IMR-90 (cell line): Measurements from ENCODE around the gene EPC2. TPM values are rescaled to one million over a fixed set of nuclear protein-coding genes. Genes with fewer than 3 reads are reported as not detected.

ENCODE experiments used
- ATAC-seq: fragments of 200-7000 bp; cut with Tn5 transposase; 2 replicates; pipeline ENCODE4 v1.9.1; 2020; ENCODE audit warnings: low read depth, mild to moderate bottlenecking, moderate library complexity
- BruUV-seq: library from RNA; stranded (reverse); fragments of 400-500 nt; replicated peaks from 2 replicates; lab custom pipeline; 2021; lab: Mats Ljungman, UMichigan
- CTCF ChIA-PET: fragments of 300-600 bp; formaldehyde crosslinking; extraction: SDS; loops from one replicate; lab custom pipeline; 2021; ENCODE audit warnings: antibody characterized with exemption; lab: Yijun Ruan, JAX
- POLR2A ChIA-PET: fragments of 300-600 bp; sonication (Branson Sonifier 250); formaldehyde crosslinking; loops from one replicate; lab custom pipeline; 2022; ENCODE audit warnings: antibody characterized with exemption; ENCODE audit not compliant: unreplicated experiment; lab: Charles Lee
- DNase-seq: peaks from one replicate; pipeline ENCODE4 v3.0.0; 2013
- H2AFZ ChIP-seq: replicated peaks from 2 replicates; pipeline ENCODE3; 2013; ENCODE audit warnings: low read length, mild to moderate bottlenecking; ENCODE audit not compliant: poor library complexity
- H2AK5ac ChIP-seq: 2 replicates; pipeline ENCODE4 v1.6.1; 2013; ENCODE audit warnings: low read depth, low read length, inconsistent platforms
- H2AK9ac ChIP-seq: replicated peaks from 2 replicates; pipeline ENCODE3; 2013; ENCODE audit warnings: mild to moderate bottlenecking, low read depth, low read length, moderate library complexity; ENCODE audit not compliant: poor library complexity
- H2BK120ac ChIP-seq: 2 replicates; pipeline ENCODE4 v1.6.1; 2013; ENCODE audit warnings: low read depth, low read length, inconsistent platforms
- H2BK15ac ChIP-seq: 3 replicates; pipeline ENCODE4 v1.6.1; 2013; ENCODE audit warnings: low read depth, low read length, inconsistent platforms
- H2BK20ac ChIP-seq: 2 replicates; pipeline ENCODE4 v1.6.1; 2013; ENCODE audit warnings: low read depth, mild to moderate bottlenecking, inconsistent platforms, low read length, moderate library complexity
- H2BK5ac ChIP-seq: 2 replicates; pipeline ENCODE4 v1.6.1; 2013; ENCODE audit warnings: mild to moderate bottlenecking, low read depth, low read length, inconsistent platforms; ENCODE audit not compliant: poor library complexity, severe bottlenecking
- H3K14ac ChIP-seq: replicated peaks from 2 replicates; pipeline ENCODE4 v1.6.1; 2013; ENCODE audit warnings: low read depth, low read length, inconsistent platforms
- H3K18ac ChIP-seq: 2 replicates; pipeline ENCODE4 v1.6.1; 2013; ENCODE audit warnings: low read depth, low read length, control low read depth
- H3K23ac ChIP-seq: 2 replicates; pipeline ENCODE4 v1.6.1; 2013; ENCODE audit warnings: low read depth, low read length, inconsistent platforms
- H3K27ac ChIP-seq: 2 replicates; pipeline ENCODE4 v1.5.1; 2013; ENCODE audit warnings: mild to moderate bottlenecking, control low read depth, low read length; ENCODE audit not compliant: insufficient read depth
- H3K27me3 ChIP-seq: 2 replicates; pipeline ENCODE4 v1.6.1; 2013; ENCODE audit warnings: low read length; ENCODE audit not compliant: control insufficient read depth, insufficient read depth
- H3K36me3 ChIP-seq: 2 replicates; pipeline ENCODE4 v1.6.1; 2013; ENCODE audit warnings: low read length, mixed read lengths; ENCODE audit not compliant: control insufficient read depth, insufficient read depth
- H3K4ac ChIP-seq: 2 replicates; pipeline ENCODE4 v1.6.1; 2013; ENCODE audit warnings: low read depth, low read length, inconsistent platforms
- H3K4me1 ChIP-seq: 2 replicates; pipeline ENCODE4 v1.6.1; 2013; ENCODE audit warnings: low read length, mixed read lengths; ENCODE audit not compliant: control insufficient read depth, insufficient read depth
- H3K4me2 ChIP-seq: 2 replicates; pipeline ENCODE4 v1.6.1; 2013; ENCODE audit warnings: low read depth, mild to moderate bottlenecking, control low read depth, low read length, moderate library complexity
- H3K4me3 ChIP-seq: 2 replicates; pipeline ENCODE4 v1.5.1; 2013; ENCODE audit warnings: low read depth, mild to moderate bottlenecking, control low read depth, low read length, moderate library complexity; ENCODE audit not compliant: insufficient read depth
- H3K56ac ChIP-seq: 2 replicates; pipeline ENCODE4 v1.6.1; 2013; ENCODE audit warnings: low read length, inconsistent platforms; ENCODE audit not compliant: insufficient read depth; ENCODE audit errors: extremely low read depth
- H3K79me1 ChIP-seq, 2 experiments: 2 replicates each; pipeline ENCODE4 v1.6.1; 2013; ENCODE audit warnings: low read length in 2 of 2, inconsistent platforms in 1 of 2, low read depth in 1 of 2
- H3K9ac ChIP-seq: 2 replicates; pipeline ENCODE4 v1.6.1; 2013; ENCODE audit warnings: low read depth, low read length, control low read depth
- H3K9me1 ChIP-seq: 2 replicates; pipeline ENCODE4 v1.6.1; 2013; ENCODE audit warnings: low read length, inconsistent platforms; ENCODE audit not compliant: insufficient read depth
- H3K9me3 ChIP-seq: 2 replicates; pipeline ENCODE4 v1.6.1; 2013; ENCODE audit warnings: low read length; ENCODE audit not compliant: control insufficient read depth, insufficient read depth
- H4K20me1 ChIP-seq: 2 replicates; pipeline ENCODE4 v1.6.1; 2013; ENCODE audit warnings: low read length, inconsistent platforms; ENCODE audit not compliant: insufficient read depth
- H4K5ac ChIP-seq: 2 replicates; pipeline ENCODE4 v1.6.1; 2013; ENCODE audit warnings: mild to moderate bottlenecking, low read depth, low read length, control low read depth
- H4K8ac ChIP-seq, 2 experiments: 2 replicates each; pipeline ENCODE4 v1.6.1; 2013; ENCODE audit warnings: low read depth in 2 of 2, low read length in 2 of 2, control low read depth in 1 of 2, inconsistent platforms in 1 of 2
- H4K91ac ChIP-seq: 2 replicates; pipeline ENCODE4 v1.6.1; 2013; ENCODE audit warnings: low read depth, low read length, inconsistent platforms; ENCODE audit not compliant: insufficient read depth
- RCOR1 ChIP-seq: IDR thresholded peaks from 2 replicates; pipeline ENCODE4 v1.6.1; 2012; ENCODE audit warnings: mild to moderate bottlenecking, low read length, improper control_type of control experiment; ENCODE audit not compliant: insufficient replicate concordance
- WGBS, 2 experiments: methylation state at CpG; one replicate each; pipeline versions ENCODE4 v1.1.5 to v1.1.7; 2013; ENCODE audit warnings: missing lambda C conversion rate in 2 of 2; ENCODE audit not compliant: insufficient read length in 1 of 2; ENCODE audit errors: extremely low coverage in 2 of 2; 5-methylcytosine and 5-hydroxymethylcytosine counted together
- dilution Hi-C: fragments of 300-500 bp; cut with HindIII; formaldehyde crosslinking; loops from one replicate; pipeline ENCODE4 v1.14.3; 2018; ENCODE audit warnings: low sequenced_read_pairs; ENCODE audit not compliant: unreplicated experiment
- in situ Hi-C: fragments of 300-500 bp; cut with MboI; formaldehyde crosslinking; loops from 3 replicates; pipeline ENCODE4 v1.14.3; 2019; ENCODE audit warnings: low sequenced_read_pairs, inconsistent platforms, mixed read lengths
- intact Hi-C: fragments of 100-400 bp; cut with micrococcal nuclease; formaldehyde crosslinking; loops from 2 replicates; pipeline ENCODE4 v1.10.0; 2022
- polyA plus RNA-seq, 3 experiments: library from polyadenylated mRNA; depleted of rRNA; stranded (reverse); fragments of >200 nt; gene quantifications; 2 replicates each; pipeline ENCODE4 v1.2.3, GENCODE V29; 2012; ENCODE audit warnings: low replicate concordance in 1 of 3
- total RNA-seq: library from RNA; depleted of rRNA; stranded (reverse); fragments of >200 nt; gene quantifications from 2 replicates; pipeline ENCODE4 v1.2.3, GENCODE V29; 2012

EPC2 gene
- total and polyA plus RNA-seq, 2 of the 4 experiments (the other 2 are of a cell fraction) = 10.6 to 22.6 TPM

- H3K27ac ChIP-seq = no peak overlapping the region
- H2BK15ac ChIP-seq = no peak overlapping the region
- ATAC-seq (no peak), DNase-seq (no peak)
- no peak overlapping the region for H2AK9ac ChIP-seq
- 7% methylated on average over 2 of the region's 5 CpGs; no CpG with 5 or more reads in 1 of the 2 experiments for WGBS, 2 experiments
- in situ Hi-C loops = loop anchor here (25.0 kb wide), 2 partner anchors 319 to 669 kb away; no protein-coding TSS in a partner anchor
- no peak overlapping the region for H2AFZ ChIP-seq
- no peak overlapping the region for H2AK5ac ChIP-seq
- no peak overlapping the region for H3K18ac ChIP-seq
- no peak overlapping the region for H4K91ac ChIP-seq
- no peak overlapping the region for H2BK5ac ChIP-seq
- H2BK120ac ChIP-seq = no peak overlapping the region
- H3K9ac ChIP-seq = no peak overlapping the region
- no peak overlapping the region for H3K14ac ChIP-seq
- no peak overlapping the region for H4K8ac ChIP-seq
- H3K56ac ChIP-seq = no peak overlapping the region
- BruUV-seq = no TSS peak
- H3K4me3 ChIP-seq = no peak overlapping the region
- POLR2A ChIA-PET = no interaction called here
- H3K23ac ChIP-seq = 0 out of 2 replicates have a peak overlapping the region, but pooled peaks have one; percentile 74
- no peak overlapping the region for H2BK20ac ChIP-seq
- peaks cover 0 to 6% of the 10 kb centered on the region in 2 experiments; a peak in 2 of 4 replicates for H3K79me1 ChIP-seq
- H3K4me1 ChIP-seq = no peaks in the 10 kb centered on the region
- CTCF ChIA-PET = no interaction called here
- intact Hi-C loops = loop anchor here (5.0 to 10.0 kb wide), 2 partner anchors 284 to 921 kb away; no protein-coding TSS in a partner anchor
- peaks cover 17% of the 10 kb centered on the region for H3K27me3 ChIP-seq
- no peak overlapping the region for H3K4ac ChIP-seq
- H4K20me1 ChIP-seq = peaks cover 23% of the 10 kb centered on the region
- no peaks in the 10 kb centered on the region for H3K9me3 ChIP-seq
- dilution Hi-C loops = no loop called here
- no peak overlapping the region for H4K5ac ChIP-seq
- H3K4me2 ChIP-seq = no peak overlapping the region; the same call in 1 of the 2 replicates
- no peaks in the 10 kb centered on the region for H3K9me1 ChIP-seq
- no peaks in the 10 kb centered on the region for H3K36me3 ChIP-seq
- no peak for TF ChIP-seq RCOR1
These were observed 1.1 kb upstream of the EPC2 start for GRCh38 chr2:148643421-148643820.
